ENCODE measurements around the gene UBR1. TPM values are rescaled to one million over a fixed set of nuclear protein-coding genes. Genes with fewer than 3 reads are reported as not detected.
A peak's percentile ranks its signal among the peaks of the same experiment; 100 is the strongest.
"Not testable (repeated sequence)": the region's sequence is repeated elsewhere in the genome, so short reads cannot be mapped to it uniquely, and the experiment has no call there.

UBR1 gene
- total and polyA plus RNA-seq, 5 donors from 2014 or later: 15.9 to 48.2 (median 18.2) TPM

- no peaks in the 10 kb centered on the region for H3K4me1 ChIP-seq (ENCODE audit: control insufficient read depth, insufficient read depth, low read length, poor library complexity, severe bottlenecking)
- H3K36me3 Mint-ChIP-seq: peaks cover 62% of the 10 kb centered on the region
Measured at GRCh38 chr15:42955518-42955917, 150.3 kb downstream of the UBR1 start.

GRCh38 chr15:42954291-42954690, 151.5 kb downstream of the UBR1 start:
- no peaks in the 10 kb centered on the region for H3K9me3 ChIP-seq (ENCODE audit: control insufficient read depth in 2 of 2, low read length in 2 of 2)
- H3K27ac ChIP-seq (ENCODE audit: insufficient read depth, low read length, poor library complexity, severe bottlenecking): no peak overlapping the region
- ATAC-seq (ENCODE audit: low read depth in 2 of 2): no peak
- DNase-seq: no peak
- H3K36me3 ChIP-seq (ENCODE audit: control insufficient read depth, insufficient read depth, low read length): peaks cover 80% of the 10 kb centered on the region
- no peak overlapping the region for H3K27ac Mint-ChIP-seq
- no peaks in the 10 kb centered on the region for H3K4me1 Mint-ChIP-seq
- no peaks in the 10 kb centered on the region for H3K27me3 ChIP-seq (ENCODE audit: control insufficient read depth, insufficient read depth, low read length)
- no peak overlapping the region for H3K4me3 ChIP-seq (ENCODE audit: low read depth, low read length)
- no peak overlapping the region for H3K4me3 Mint-ChIP-seq
- H3K36me3 Mint-ChIP-seq: peaks cover 65% of the 10 kb centered on the region
- H3K9me3 Mint-ChIP-seq: peaks cover 0 to 3% (median 0%) of the 10 kb centered on the region in 7 donors
- no peaks in the 10 kb centered on the region for H3K4me1 ChIP-seq (ENCODE audit: control insufficient read depth, insufficient read depth, low read length, poor library complexity, severe bottlenecking)
- no peaks in the 10 kb centered on the region for H3K27me3 Mint-ChIP-seq

More at GRCh38 chr15:42955518-42955917, 150.3 kb downstream of the UBR1 start:
- Mint-ChIP-seq H3K27ac (no peak overlapping the region), H3K4me3 (no peak overlapping the region), H3K27me3 (no peaks in the 10 kb centered on the region), H3K9me3 (no peaks in the 10 kb centered on the region), H3K4me1 (peaks cover 0 to 8% (median 0%) of the 10 kb centered on the region in 4 donors)
- H3K27me3 ChIP-seq (ENCODE audit: control insufficient read depth, insufficient read depth, low read length): no peaks in the 10 kb centered on the region
- peaks cover 82% of the 10 kb centered on the region for H3K36me3 ChIP-seq (ENCODE audit: control insufficient read depth, insufficient read depth, low read length)
- H3K9me3 ChIP-seq (ENCODE audit: control insufficient read depth in 2 of 2, low read length in 2 of 2): no peaks in the 10 kb centered on the region
- no peak overlapping the region for H3K27ac ChIP-seq (ENCODE audit: insufficient read depth, low read length, poor library complexity, severe bottlenecking)
- H3K4me3 ChIP-seq (ENCODE audit: low read depth, low read length): no peak overlapping the region
- no peak for ATAC-seq (ENCODE audit: low read depth in 2 of 2)
- no peak for DNase-seq

- peaks cover 75% of the 10 kb centered on the region for H3K36me3 ChIP-seq (ENCODE audit: control insufficient read depth, insufficient read depth, low read length)
- not testable (repeated sequence) for H3K4me1 ChIP-seq (ENCODE audit: control insufficient read depth, insufficient read depth, low read length, poor library complexity, severe bottlenecking); H3K4me1 Mint-ChIP-seq; H3K4me3 Mint-ChIP-seq; H3K9me3 ChIP-seq (ENCODE audit: control insufficient read depth in 2 of 2, low read length in 2 of 2); H3K27me3 ChIP-seq (ENCODE audit: control insufficient read depth, insufficient read depth, low read length); H3K27me3 Mint-ChIP-seq; H3K27ac Mint-ChIP-seq; H3K4me3 ChIP-seq (ENCODE audit: low read depth, low read length); H3K9me3 Mint-ChIP-seq; H3K27ac ChIP-seq (ENCODE audit: insufficient read depth, low read length, poor library complexity, severe bottlenecking); ATAC-seq (ENCODE audit: low read depth in 2 of 2); DNase-seq
- H3K36me3 Mint-ChIP-seq: peaks cover 50% of the 10 kb centered on the region
Measured at GRCh38 chr15:42948898-42949297, 156.9 kb downstream of the UBR1 start.

- Histone ChIP-seq H3K9me3 (ENCODE audit: control insufficient read depth in 2 of 2, low read length in 2 of 2) (no peaks in the 10 kb centered on the region), H3K36me3 (ENCODE audit: control insufficient read depth, insufficient read depth, low read length) (peaks cover 21% of the 10 kb centered on the region), H3K4me3 (ENCODE audit: low read depth, low read length) (no peak overlapping the region), H3K27me3 (ENCODE audit: control insufficient read depth, insufficient read depth, low read length) (no peaks in the 10 kb centered on the region), H3K27ac (ENCODE audit: insufficient read depth, low read length, poor library complexity, severe bottlenecking) (no peak overlapping the region), H3K4me1 (ENCODE audit: control insufficient read depth, insufficient read depth, low read length, poor library complexity, severe bottlenecking) (no peaks in the 10 kb centered on the region)
- DNase-seq (no peak), ATAC-seq (ENCODE audit: low read depth in 2 of 2) (no peak)
- H3K4me3 Mint-ChIP-seq: no peak overlapping the region
- no peaks in the 10 kb centered on the region for H3K9me3 Mint-ChIP-seq
- H3K27me3 Mint-ChIP-seq: no peaks in the 10 kb centered on the region
- H3K36me3 Mint-ChIP-seq: peaks cover 16% of the 10 kb centered on the region
- peaks cover 0 to 2% (median 0%) of the 10 kb centered on the region in 4 donors for H3K4me1 Mint-ChIP-seq
- H3K27ac Mint-ChIP-seq: no peak overlapping the region
Measured at GRCh38 chr15:42940527-42940926, 165.3 kb downstream of the UBR1 start.

GRCh38 chr15:42939841-42940240, 166.0 kb downstream of the UBR1 start:
- no peak overlapping the region for H3K27ac Mint-ChIP-seq
- no peaks in the 10 kb centered on the region for H3K27me3 Mint-ChIP-seq

GRCh38 chr15:42937143-42937542, 168.7 kb downstream of the UBR1 start:
- H3K4me1 Mint-ChIP-seq: no peaks in the 10 kb centered on the region
- no peak overlapping the region for H3K27ac Mint-ChIP-seq
- ATAC-seq (ENCODE audit: low read depth in 2 of 2): no peak
- Histone ChIP-seq H3K27ac (ENCODE audit: insufficient read depth, low read length, poor library complexity, severe bottlenecking) (no peak overlapping the region), H3K4me3 (ENCODE audit: low read depth, low read length) (no peak overlapping the region), H3K9me3 (ENCODE audit: control insufficient read depth in 2 of 2, low read length in 2 of 2) (no peaks in the 10 kb centered on the region), H3K4me1 (ENCODE audit: control insufficient read depth, insufficient read depth, low read length, poor library complexity, severe bottlenecking) (no peaks in the 10 kb centered on the region), H3K36me3 (ENCODE audit: control insufficient read depth, insufficient read depth, low read length) (no peaks in the 10 kb centered on the region), H3K27me3 (ENCODE audit: control insufficient read depth, insufficient read depth, low read length) (no peaks in the 10 kb centered on the region)
- H3K4me3 Mint-ChIP-seq: no peak overlapping the region
- no peaks in the 10 kb centered on the region for H3K27me3 Mint-ChIP-seq
- no peaks in the 10 kb centered on the region for H3K9me3 Mint-ChIP-seq
- no peak for DNase-seq
- H3K36me3 Mint-ChIP-seq: no peaks in the 10 kb centered on the region

More at GRCh38 chr15:42939841-42940240, 166.0 kb downstream of the UBR1 start:
- no peak overlapping the region for H3K4me3 Mint-ChIP-seq
- Histone ChIP-seq H3K9me3 (ENCODE audit: control insufficient read depth in 2 of 2, low read length in 2 of 2) (no peaks in the 10 kb centered on the region), H3K27me3 (ENCODE audit: control insufficient read depth, insufficient read depth, low read length) (no peaks in the 10 kb centered on the region), H3K36me3 (ENCODE audit: control insufficient read depth, insufficient read depth, low read length) (peaks cover 14% of the 10 kb centered on the region), H3K4me1 (ENCODE audit: control insufficient read depth, insufficient read depth, low read length, poor library complexity, severe bottlenecking) (no peaks in the 10 kb centered on the region), H3K4me3 (ENCODE audit: low read depth, low read length) (no peak overlapping the region), H3K27ac (ENCODE audit: insufficient read depth, low read length, poor library complexity, severe bottlenecking) (no peak overlapping the region)
- peaks cover 10% of the 10 kb centered on the region for H3K36me3 Mint-ChIP-seq
- H3K9me3 Mint-ChIP-seq: no peaks in the 10 kb centered on the region
- peaks cover 0 to 2% (median 0%) of the 10 kb centered on the region in 4 donors for H3K4me1 Mint-ChIP-seq
- ATAC-seq (ENCODE audit: low read depth in 2 of 2): no peak
- DNase-seq: no peak

GRCh38 chr15:42933886-42934667, 171.8 kb downstream of the UBR1 start:
- H3K27me3 Mint-ChIP-seq: peaks cover 5% of the 10 kb centered on the region
- H3K4me1 ChIP-seq (ENCODE audit: control insufficient read depth, insufficient read depth, low read length, poor library complexity, severe bottlenecking): no peaks in the 10 kb centered on the region
- no peak overlapping the region for H3K27ac ChIP-seq (ENCODE audit: insufficient read depth, low read length, poor library complexity, severe bottlenecking)
- H3K4me1 Mint-ChIP-seq: no peaks in the 10 kb centered on the region
- H3K36me3 ChIP-seq (ENCODE audit: control insufficient read depth, insufficient read depth, low read length): no peaks in the 10 kb centered on the region
- H3K9me3 ChIP-seq (ENCODE audit: control insufficient read depth in 2 of 2, low read length in 2 of 2): no peaks in the 10 kb centered on the region
- H3K4me3 ChIP-seq (ENCODE audit: low read depth, low read length): no peak overlapping the region
- H3K36me3 Mint-ChIP-seq: no peaks in the 10 kb centered on the region
- ATAC-seq (ENCODE audit: low read depth in 2 of 2) (no peak), DNase-seq (no peak)
- H3K27ac Mint-ChIP-seq: no peak overlapping the region
- no peaks in the 10 kb centered on the region for H3K27me3 ChIP-seq (ENCODE audit: control insufficient read depth, insufficient read depth, low read length)
- H3K4me3 Mint-ChIP-seq: peak overlapping the region in 1 of 4 donors; percentile 79
- no peaks in the 10 kb centered on the region for H3K9me3 Mint-ChIP-seq

Measured in CD4-positive, CD25-positive, alpha-beta regulatory T cell (primary cell).